IMR-90 (cell line): ENCODE data around the gene NFATC1. TPM values are rescaled to one million over a fixed set of nuclear protein-coding genes. Genes with fewer than 3 reads are reported as not detected.

Source experiments
- ATAC-seq: fragments of 200-7000 bp; cut with Tn5 transposase; 2 replicates; pipeline ENCODE4 v1.9.1; 2020; ENCODE audit warnings: low read depth, mild to moderate bottlenecking, moderate library complexity
- BruUV-seq: library from RNA; stranded (reverse); fragments of 400-500 nt; replicated peaks from 2 replicates; lab custom pipeline; 2021; lab: Mats Ljungman, UMichigan
- CTCF ChIA-PET: fragments of 300-600 bp; formaldehyde crosslinking; extraction: SDS; loops from one replicate; lab custom pipeline; 2021; ENCODE audit warnings: antibody characterized with exemption; lab: Yijun Ruan, JAX
- POLR2A ChIA-PET: fragments of 300-600 bp; sonication (Branson Sonifier 250); formaldehyde crosslinking; loops from one replicate; lab custom pipeline; 2022; ENCODE audit warnings: antibody characterized with exemption; ENCODE audit not compliant: unreplicated experiment; lab: Charles Lee
- DNase-seq: peaks from one replicate; pipeline ENCODE4 v3.0.0; 2013
- H2AFZ ChIP-seq: replicated peaks from 2 replicates; pipeline ENCODE3; 2013; ENCODE audit warnings: low read length, mild to moderate bottlenecking; ENCODE audit not compliant: poor library complexity
- H2AK5ac ChIP-seq: 2 replicates; pipeline ENCODE4 v1.6.1; 2013; ENCODE audit warnings: low read depth, low read length, inconsistent platforms
- H2AK9ac ChIP-seq: replicated peaks from 2 replicates; pipeline ENCODE3; 2013; ENCODE audit warnings: mild to moderate bottlenecking, low read depth, low read length, moderate library complexity; ENCODE audit not compliant: poor library complexity
- H2BK120ac ChIP-seq: 2 replicates; pipeline ENCODE4 v1.6.1; 2013; ENCODE audit warnings: low read depth, low read length, inconsistent platforms
- H2BK15ac ChIP-seq: 3 replicates; pipeline ENCODE4 v1.6.1; 2013; ENCODE audit warnings: low read depth, low read length, inconsistent platforms
- H2BK20ac ChIP-seq: 2 replicates; pipeline ENCODE4 v1.6.1; 2013; ENCODE audit warnings: low read depth, mild to moderate bottlenecking, inconsistent platforms, low read length, moderate library complexity
- H2BK5ac ChIP-seq: 2 replicates; pipeline ENCODE4 v1.6.1; 2013; ENCODE audit warnings: mild to moderate bottlenecking, low read depth, low read length, inconsistent platforms; ENCODE audit not compliant: poor library complexity, severe bottlenecking
- H3K14ac ChIP-seq: replicated peaks from 2 replicates; pipeline ENCODE4 v1.6.1; 2013; ENCODE audit warnings: low read depth, low read length, inconsistent platforms
- H3K18ac ChIP-seq: 2 replicates; pipeline ENCODE4 v1.6.1; 2013; ENCODE audit warnings: low read depth, low read length, control low read depth
- H3K23ac ChIP-seq: 2 replicates; pipeline ENCODE4 v1.6.1; 2013; ENCODE audit warnings: low read depth, low read length, inconsistent platforms
- H3K27ac ChIP-seq: 2 replicates; pipeline ENCODE4 v1.5.1; 2013; ENCODE audit warnings: mild to moderate bottlenecking, control low read depth, low read length; ENCODE audit not compliant: insufficient read depth
- H3K27me3 ChIP-seq: 2 replicates; pipeline ENCODE4 v1.6.1; 2013; ENCODE audit warnings: low read length; ENCODE audit not compliant: control insufficient read depth, insufficient read depth
- H3K36me3 ChIP-seq: 2 replicates; pipeline ENCODE4 v1.6.1; 2013; ENCODE audit warnings: low read length, mixed read lengths; ENCODE audit not compliant: control insufficient read depth, insufficient read depth
- H3K4ac ChIP-seq: 2 replicates; pipeline ENCODE4 v1.6.1; 2013; ENCODE audit warnings: low read depth, low read length, inconsistent platforms
- H3K4me1 ChIP-seq: 2 replicates; pipeline ENCODE4 v1.6.1; 2013; ENCODE audit warnings: low read length, mixed read lengths; ENCODE audit not compliant: control insufficient read depth, insufficient read depth
- H3K4me2 ChIP-seq: 2 replicates; pipeline ENCODE4 v1.6.1; 2013; ENCODE audit warnings: low read depth, mild to moderate bottlenecking, control low read depth, low read length, moderate library complexity
- H3K4me3 ChIP-seq: 2 replicates; pipeline ENCODE4 v1.5.1; 2013; ENCODE audit warnings: low read depth, mild to moderate bottlenecking, control low read depth, low read length, moderate library complexity; ENCODE audit not compliant: insufficient read depth
- H3K56ac ChIP-seq: 2 replicates; pipeline ENCODE4 v1.6.1; 2013; ENCODE audit warnings: low read length, inconsistent platforms; ENCODE audit not compliant: insufficient read depth; ENCODE audit errors: extremely low read depth
- H3K79me1 ChIP-seq, 2 experiments: 2 replicates each; pipeline ENCODE4 v1.6.1; 2013; ENCODE audit warnings: low read length in 2 of 2, inconsistent platforms in 1 of 2, low read depth in 1 of 2
- H3K9ac ChIP-seq: 2 replicates; pipeline ENCODE4 v1.6.1; 2013; ENCODE audit warnings: low read depth, low read length, control low read depth
- H3K9me1 ChIP-seq: 2 replicates; pipeline ENCODE4 v1.6.1; 2013; ENCODE audit warnings: low read length, inconsistent platforms; ENCODE audit not compliant: insufficient read depth
- H3K9me3 ChIP-seq: 2 replicates; pipeline ENCODE4 v1.6.1; 2013; ENCODE audit warnings: low read length; ENCODE audit not compliant: control insufficient read depth, insufficient read depth
- H4K20me1 ChIP-seq: 2 replicates; pipeline ENCODE4 v1.6.1; 2013; ENCODE audit warnings: low read length, inconsistent platforms; ENCODE audit not compliant: insufficient read depth
- H4K5ac ChIP-seq: 2 replicates; pipeline ENCODE4 v1.6.1; 2013; ENCODE audit warnings: mild to moderate bottlenecking, low read depth, low read length, control low read depth
- H4K8ac ChIP-seq, 2 experiments: 2 replicates each; pipeline ENCODE4 v1.6.1; 2013; ENCODE audit warnings: low read depth in 2 of 2, low read length in 2 of 2, control low read depth in 1 of 2, inconsistent platforms in 1 of 2
- H4K91ac ChIP-seq: 2 replicates; pipeline ENCODE4 v1.6.1; 2013; ENCODE audit warnings: low read depth, low read length, inconsistent platforms; ENCODE audit not compliant: insufficient read depth
- BHLHE40 ChIP-seq: fragments of 150-350 bp; IDR thresholded peaks from 2 replicates; pipeline ENCODE4 v1.6.1; 2016; ENCODE audit warnings: mild to moderate bottlenecking, low read depth, low read length
- CEBPB ChIP-seq: IDR thresholded peaks from 2 replicates; pipeline ENCODE4 v1.6.1; 2012; ENCODE audit warnings: low read depth, low read length, improper control_type of control experiment
- CHD1 ChIP-seq: IDR thresholded peaks from 2 replicates; pipeline ENCODE4 v1.6.1; 2012; ENCODE audit warnings: low read depth, low read length, improper control_type of control experiment
- CTCF ChIP-seq: conservative IDR thresholded peaks from 2 replicates; pipeline ENCODE4 v1.5.1; 2012; ENCODE audit warnings: mild to moderate bottlenecking, low read depth, low read length, improper control_type of control experiment
- FOS ChIP-seq: fragments of 150-350 bp; IDR thresholded peaks from 2 replicates; pipeline ENCODE4 v1.6.1; 2016; ENCODE audit warnings: low read depth, low read length
- MAZ ChIP-seq: IDR thresholded peaks from 2 replicates; pipeline ENCODE4 v1.6.1; 2012; ENCODE audit warnings: low read depth, mild to moderate bottlenecking, low read length, improper control_type of control experiment, moderate library complexity, borderline replicate concordance
- MXI1 ChIP-seq: IDR thresholded peaks from 2 replicates; pipeline ENCODE4 v1.6.1; 2012; ENCODE audit warnings: low read depth, mild to moderate bottlenecking, low read length, moderate library complexity, borderline replicate concordance
- NFE2L2 ChIP-seq: fragments of 150-350 bp; IDR thresholded peaks from 2 replicates; pipeline ENCODE4 v1.6.1; 2016; ENCODE audit warnings: low read depth, mild to moderate bottlenecking, low read length
- POLR2A ChIP-seq: IDR thresholded peaks from 2 replicates; pipeline ENCODE4 v1.6.1; 2012; ENCODE audit warnings: mild to moderate bottlenecking, low read depth, low read length
- RAD21 ChIP-seq: IDR thresholded peaks from 2 replicates; pipeline ENCODE4 v1.6.1; 2012; ENCODE audit warnings: low read length, improper control_type of control experiment
- RCOR1 ChIP-seq: IDR thresholded peaks from 2 replicates; pipeline ENCODE4 v1.6.1; 2012; ENCODE audit warnings: mild to moderate bottlenecking, low read length, improper control_type of control experiment; ENCODE audit not compliant: insufficient replicate concordance
- RFX5 ChIP-seq: IDR thresholded peaks from 2 replicates; pipeline ENCODE4 v1.8.0; 2012; ENCODE audit warnings: low read depth, mild to moderate bottlenecking, low read length, moderate library complexity
- SMC3 ChIP-seq: fragments of 150-350 bp; IDR thresholded peaks from 2 replicates; pipeline ENCODE4 v1.6.1; 2016; ENCODE audit warnings: low read depth, mild to moderate bottlenecking, antibody characterized with exemption, low read length, moderate library complexity
- WGBS, 2 experiments: methylation state at CpG; one replicate each; pipeline versions ENCODE4 v1.1.5 to v1.1.7; 2013; ENCODE audit warnings: missing lambda C conversion rate in 2 of 2; ENCODE audit not compliant: insufficient read length in 1 of 2; ENCODE audit errors: extremely low coverage in 2 of 2; 5-methylcytosine and 5-hydroxymethylcytosine counted together
- dilution Hi-C: fragments of 300-500 bp; cut with HindIII; formaldehyde crosslinking; loops from one replicate; pipeline ENCODE4 v1.14.3; 2018; ENCODE audit warnings: low sequenced_read_pairs; ENCODE audit not compliant: unreplicated experiment
- in situ Hi-C: fragments of 300-500 bp; cut with MboI; formaldehyde crosslinking; loops from 3 replicates; pipeline ENCODE4 v1.14.3; 2019; ENCODE audit warnings: low sequenced_read_pairs, inconsistent platforms, mixed read lengths
- intact Hi-C: fragments of 100-400 bp; cut with micrococcal nuclease; formaldehyde crosslinking; loops from 2 replicates; pipeline ENCODE4 v1.10.0; 2022
- polyA plus RNA-seq, 3 experiments: library from polyadenylated mRNA; depleted of rRNA; stranded (reverse); fragments of >200 nt; gene quantifications; 2 replicates each; pipeline ENCODE4 v1.2.3, GENCODE V29; 2012; ENCODE audit warnings: low replicate concordance in 1 of 3
- total RNA-seq: library from RNA; depleted of rRNA; stranded (reverse); fragments of >200 nt; gene quantifications from 2 replicates; pipeline ENCODE4 v1.2.3, GENCODE V29; 2012
- TF ChIP-seq, protein P1 (sequence below): fragments of 150-350 bp; IDR thresholded peaks from 2 replicates; pipeline ENCODE4 v1.6.1; 2017; ENCODE audit warnings: mild to moderate bottlenecking, antibody characterized with exemption, low read length, low read depth
- TF ChIP-seq, protein P2 (sequence below): fragments of 150-350 bp; IDR thresholded peaks from 2 replicates; pipeline ENCODE4 v1.6.1; 2016; ENCODE audit warnings: low read depth, mild to moderate bottlenecking, low read length, moderate library complexity, borderline replicate concordance

NFATC1 gene
- total and polyA plus RNA-seq, 2 of the 4 experiments (the other 2 are of a cell fraction) = 0.36 to 1.8 TPM

DNA sequence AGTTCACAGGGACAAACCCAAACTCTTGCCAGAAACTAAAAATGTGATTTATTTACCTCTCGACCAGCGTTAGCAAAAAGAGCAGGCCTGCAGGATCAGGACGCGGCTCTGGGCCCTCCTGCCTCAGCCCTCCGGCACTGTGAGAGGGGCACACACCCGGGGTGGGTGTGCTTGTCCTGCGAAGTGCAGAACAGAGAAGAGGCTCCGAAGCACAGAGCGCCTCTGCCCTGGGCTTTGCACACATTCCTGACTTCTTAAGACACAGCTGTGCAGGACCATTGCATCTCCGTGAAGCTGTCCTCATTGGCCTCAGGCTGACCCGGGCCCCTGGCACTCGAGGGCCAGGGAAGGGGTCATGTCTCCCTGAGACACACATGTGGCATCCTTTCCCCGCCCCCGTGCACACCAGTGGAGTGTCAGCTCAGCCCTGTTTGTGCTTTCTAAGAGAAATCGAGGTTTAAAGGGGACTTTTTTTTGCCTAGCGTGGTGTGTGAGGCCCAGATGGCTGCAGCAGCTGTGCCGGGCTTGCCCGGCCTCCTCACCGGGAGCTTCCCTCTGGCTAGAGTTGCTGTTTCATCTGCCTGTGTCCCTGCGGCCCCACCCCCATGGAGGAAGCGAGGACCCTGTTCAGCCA, 9.9 kb upstream of the NFATC1 start:
- ChIA-PET CTCF (no interaction called here), POLR2A (no interaction called here)
- H3K4me2 ChIP-seq = no peak overlapping the region
- no peak overlapping the region for H4K91ac ChIP-seq
- no peaks in the 10 kb centered on the region for H3K36me3 ChIP-seq
- no TSS peak for BruUV-seq
- H2AK9ac ChIP-seq = no peak overlapping the region
- H3K79me1 ChIP-seq = no peaks in the 10 kb centered on the region
- H2BK120ac ChIP-seq = no peak overlapping the region
- no peak overlapping the region for H3K14ac ChIP-seq
- no peak for TF ChIP-seq CEBPB
- TF ChIP-seq BHLHE40 = no peak
- TF ChIP-seq NFE2L2 = no peak
- TF ChIP-seq, protein P1, sequence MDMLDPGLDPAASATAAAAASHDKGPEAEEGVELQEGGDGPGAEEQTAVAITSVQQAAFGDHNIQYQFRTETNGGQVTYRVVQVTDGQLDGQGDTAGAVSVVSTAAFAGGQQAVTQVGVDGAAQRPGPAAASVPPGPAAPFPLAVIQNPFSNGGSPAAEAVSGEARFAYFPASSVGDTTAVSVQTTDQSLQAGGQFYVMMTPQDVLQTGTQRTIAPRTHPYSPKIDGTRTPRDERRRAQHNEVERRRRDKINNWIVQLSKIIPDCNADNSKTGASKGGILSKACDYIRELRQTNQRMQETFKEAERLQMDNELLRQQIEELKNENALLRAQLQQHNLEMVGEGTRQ = no peak
- TF ChIP-seq MXI1 = no peak
- no peak for TF ChIP-seq FOS
- TF ChIP-seq CHD1 = no peak
- TF ChIP-seq RCOR1 = no peak
- TF ChIP-seq SMC3 = no peak
- TF ChIP-seq MAZ = no peak
- TF ChIP-seq RAD21 = no peak
- no peak for TF ChIP-seq CTCF
- TF ChIP-seq, protein P2, sequence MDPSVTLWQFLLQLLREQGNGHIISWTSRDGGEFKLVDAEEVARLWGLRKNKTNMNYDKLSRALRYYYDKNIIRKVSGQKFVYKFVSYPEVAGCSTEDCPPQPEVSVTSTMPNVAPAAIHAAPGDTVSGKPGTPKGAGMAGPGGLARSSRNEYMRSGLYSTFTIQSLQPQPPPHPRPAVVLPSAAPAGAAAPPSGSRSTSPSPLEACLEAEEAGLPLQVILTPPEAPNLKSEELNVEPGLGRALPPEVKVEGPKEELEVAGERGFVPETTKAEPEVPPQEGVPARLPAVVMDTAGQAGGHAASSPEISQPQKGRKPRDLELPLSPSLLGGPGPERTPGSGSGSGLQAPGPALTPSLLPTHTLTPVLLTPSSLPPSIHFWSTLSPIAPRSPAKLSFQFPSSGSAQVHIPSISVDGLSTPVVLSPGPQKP = no peak
- no peak for TF ChIP-seq POLR2A
- TF ChIP-seq RFX5 = no peak
- no peak overlapping the region for H2BK5ac ChIP-seq
- H3K18ac ChIP-seq = no peak overlapping the region
- H3K4ac ChIP-seq = no peak overlapping the region
- H3K9ac ChIP-seq = no peak overlapping the region
- no peaks in the 10 kb centered on the region for H3K9me1 ChIP-seq
- in situ Hi-C loops (no loop called here), dilution Hi-C loops (no loop called here), intact Hi-C loops (no loop called here)
- DNase-seq = no peak
- no peak overlapping the region for H2BK15ac ChIP-seq
- no peak overlapping the region for H4K5ac ChIP-seq
- H3K4me3 ChIP-seq = no peak overlapping the region
- H3K56ac ChIP-seq = no peak overlapping the region
- H3K27ac ChIP-seq = no peak overlapping the region
- H3K27me3 ChIP-seq = peaks cover 18% of the 10 kb centered on the region
- no peaks in the 10 kb centered on the region for H3K9me3 ChIP-seq
- peaks cover 2% of the 10 kb centered on the region; the same call in 1 of the 2 replicates for H4K20me1 ChIP-seq
- H2BK20ac ChIP-seq = no peak overlapping the region
- H4K8ac ChIP-seq = no peak overlapping the region
- no peak overlapping the region for H3K23ac ChIP-seq
- H2AK5ac ChIP-seq = no peak overlapping the region
- H2AFZ ChIP-seq = peak overlapping the region; percentile 27
- ATAC-seq = no peak; the same call in none of the 2 replicates
- WGBS, 2 experiments = 35% methylated on average over 17 of the region's 21 CpGs; no CpG with 5 or more reads in 1 of the 2 experiments
- peaks cover 3% of the 10 kb centered on the region; the same call in 1 of the 2 replicates for H3K4me1 ChIP-seq
